Esophagus muscularis mucosa (tissue), 4 donors: ENCODE results near the gene KIR3DL2.
"Not testable (repeated sequence)": the region's sequence is repeated elsewhere in the genome, so short reads cannot be mapped to it uniquely, and the experiment has no call there.

ENCODE experiments used
- EP300 ChIP-seq: sonication (generic); formaldehyde crosslinking; IDR thresholded peaks from one replicate; pipeline ENCODE4 v1.6.1; 2017; ENCODE audit warnings: antibody characterized with exemption
- POLR2A ChIP-seq: fragments of 450-650 bp; IDR thresholded peaks from one replicate; pipeline ENCODE4 v1.6.1; 2017; ENCODE audit warnings: antibody characterized with exemption, moderate library complexity, mild to moderate bottlenecking, low read depth
- TF ChIP-seq, protein P1 (sequence below), 3 experiments: fragments of 200-600 bp in 2 of 3; fragments of 450-650 bp in 1 of 3; sonication (generic) in 2 of 3; IDR thresholded peaks; one replicate each; pipeline ENCODE4 v1.5.1; 2017 to 2019; ENCODE audit warnings: antibody characterized with exemption in 3 of 3, mild to moderate bottlenecking in 2 of 3, moderate library complexity in 1 of 3

DNA sequence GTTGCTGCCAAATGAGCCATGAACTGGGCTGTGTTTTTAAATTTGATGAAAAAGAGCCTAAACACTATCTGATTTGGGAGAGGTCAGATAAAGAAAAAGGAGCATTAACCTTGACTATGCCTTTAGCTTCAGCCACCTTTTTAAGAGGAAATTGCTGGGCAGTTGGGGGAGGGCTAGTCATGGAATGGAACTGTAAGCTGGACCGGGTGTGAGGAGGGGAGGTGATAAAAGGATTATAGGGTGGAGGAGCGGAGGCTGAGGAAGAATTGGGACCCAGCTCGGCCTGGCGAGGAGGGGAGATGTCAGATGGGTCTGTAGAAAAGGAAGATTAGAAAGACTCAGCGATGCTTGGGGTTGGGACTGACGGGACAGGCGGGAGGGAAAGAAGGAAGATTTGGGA, 48.4 kb downstream of the KIR3DL2 start:
- TF ChIP-seq, protein P1, sequence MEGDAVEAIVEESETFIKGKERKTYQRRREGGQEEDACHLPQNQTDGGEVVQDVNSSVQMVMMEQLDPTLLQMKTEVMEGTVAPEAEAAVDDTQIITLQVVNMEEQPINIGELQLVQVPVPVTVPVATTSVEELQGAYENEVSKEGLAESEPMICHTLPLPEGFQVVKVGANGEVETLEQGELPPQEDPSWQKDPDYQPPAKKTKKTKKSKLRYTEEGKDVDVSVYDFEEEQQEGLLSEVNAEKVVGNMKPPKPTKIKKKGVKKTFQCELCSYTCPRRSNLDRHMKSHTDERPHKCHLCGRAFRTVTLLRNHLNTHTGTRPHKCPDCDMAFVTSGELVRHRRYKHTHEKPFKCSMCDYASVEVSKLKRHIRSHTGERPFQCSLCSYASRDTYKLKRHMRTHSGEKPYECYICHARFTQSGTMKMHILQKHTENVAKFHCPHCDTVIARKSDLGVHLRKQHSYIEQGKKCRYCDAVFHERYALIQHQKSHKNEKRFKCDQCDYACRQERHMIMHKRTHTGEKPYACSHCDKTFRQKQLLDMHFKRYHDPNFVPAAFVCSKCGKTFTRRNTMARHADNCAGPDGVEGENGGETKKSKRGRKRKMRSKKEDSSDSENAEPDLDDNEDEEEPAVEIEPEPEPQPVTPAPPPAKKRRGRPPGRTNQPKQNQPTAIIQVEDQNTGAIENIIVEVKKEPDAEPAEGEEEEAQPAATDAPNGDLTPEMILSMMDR (IDR thresholded peaks at IDR 0.05), result not testable (repeated sequence)
- TF ChIP-seq POLR2A, EP300: not testable (repeated sequence)
